GM18873 (cell line): ENCODE measurements around the gene AMPH.

ENCODE experiments used
- ATAC-seq: cut with Tn5 transposase; IDR thresholded peaks from one replicate; pipeline ENCODE4 v1.9.1; 2021; ENCODE audit warnings: mild to moderate bottlenecking, moderate library complexity, moderate number of reproducible peaks; ENCODE audit not compliant: unreplicated experiment, low FRiP score

Gene AMPH

DNA sequence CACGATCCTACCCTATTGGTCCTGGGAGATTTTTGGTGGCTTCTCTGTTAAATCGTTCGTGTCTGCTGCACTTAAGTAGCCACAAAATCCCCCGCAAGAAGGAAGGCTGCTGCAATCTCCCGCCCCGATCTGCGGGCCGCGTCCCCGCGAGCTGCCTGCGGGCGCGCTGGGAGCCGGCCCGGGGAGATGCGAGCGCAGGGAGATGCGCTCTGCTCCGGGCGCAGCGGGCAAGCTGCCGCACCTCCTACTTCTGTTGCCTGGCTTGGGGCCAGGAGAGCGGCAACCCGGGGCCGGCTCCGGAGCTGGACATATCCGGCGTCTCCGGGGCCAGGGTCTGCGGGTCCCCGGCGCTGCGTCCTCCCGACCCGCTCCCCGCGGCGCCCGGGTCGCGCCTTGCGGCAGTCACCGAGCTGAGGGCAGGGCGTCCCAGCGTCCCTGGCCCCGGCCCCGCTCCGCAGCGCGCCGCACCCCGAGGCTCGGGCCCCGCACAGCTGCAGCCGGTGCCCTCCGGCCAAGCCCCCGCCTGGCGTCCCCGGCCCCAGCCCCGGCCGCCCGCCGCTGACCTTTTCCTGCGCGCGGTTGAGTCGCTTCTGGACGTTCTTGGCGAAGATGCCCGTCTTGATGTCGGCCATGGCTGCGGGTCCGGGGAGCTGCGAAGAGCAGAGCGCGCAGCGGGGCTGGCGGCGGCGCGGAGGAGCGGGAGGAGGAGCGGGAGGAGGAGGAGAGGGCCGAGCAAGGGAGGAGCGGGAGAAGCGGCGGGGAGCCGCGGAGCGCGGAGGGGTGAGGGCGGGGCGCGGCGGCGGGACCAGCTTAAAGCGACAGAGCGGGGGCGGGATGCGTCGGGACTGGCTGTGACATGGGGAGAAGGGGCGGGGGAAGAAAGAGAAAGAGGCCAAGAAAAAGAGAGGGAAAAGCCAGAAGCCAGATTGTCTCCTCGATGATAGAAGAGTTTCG, at the start of gene AMPH:
Gene AMPH, minus strand, starts transcription at position 654 of the 954 bp plus-strand sequence. Its CDS starts 22 bp downstream, at position 632.
- ATAC-seq: no peak

DNA sequence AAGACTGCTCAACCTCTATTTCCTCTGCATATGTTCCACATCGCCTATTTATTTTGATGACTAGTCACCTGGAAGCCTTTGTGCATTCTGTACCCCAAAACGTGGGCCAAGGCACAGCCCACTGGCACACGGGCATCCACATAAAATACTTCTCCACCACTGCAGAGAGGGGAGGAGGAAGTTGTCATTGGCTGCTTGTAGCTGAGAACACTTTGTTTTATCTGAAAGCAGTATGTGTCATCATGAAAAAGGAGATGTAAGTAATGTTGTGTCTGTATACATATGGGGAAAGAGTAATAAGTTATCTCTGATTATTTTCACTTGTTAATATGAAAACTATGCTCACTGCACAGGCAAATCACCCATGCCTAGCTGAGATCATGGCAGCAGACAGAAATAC, 48.2 kb upstream of the AMPH start:
- no peak for ATAC-seq

DNA sequence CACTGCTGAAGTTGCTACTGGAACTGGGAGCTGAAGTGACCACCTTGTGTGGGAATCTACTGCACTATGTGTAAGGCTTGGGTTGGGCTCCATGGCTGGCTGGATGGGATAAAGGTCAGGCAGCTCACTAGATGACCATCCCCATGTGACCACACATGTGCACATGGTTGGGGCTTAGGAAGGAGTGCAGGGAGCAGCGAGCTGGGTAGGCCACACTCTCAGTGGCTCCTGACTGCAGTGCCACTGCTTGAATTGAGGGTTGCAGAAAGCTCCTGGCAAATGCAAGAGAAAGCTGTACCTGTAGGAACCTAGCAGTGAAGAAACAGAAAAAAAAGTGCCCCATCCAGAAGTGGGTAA, 47.5 kb upstream of the AMPH start:
- no peak for ATAC-seq

DNA sequence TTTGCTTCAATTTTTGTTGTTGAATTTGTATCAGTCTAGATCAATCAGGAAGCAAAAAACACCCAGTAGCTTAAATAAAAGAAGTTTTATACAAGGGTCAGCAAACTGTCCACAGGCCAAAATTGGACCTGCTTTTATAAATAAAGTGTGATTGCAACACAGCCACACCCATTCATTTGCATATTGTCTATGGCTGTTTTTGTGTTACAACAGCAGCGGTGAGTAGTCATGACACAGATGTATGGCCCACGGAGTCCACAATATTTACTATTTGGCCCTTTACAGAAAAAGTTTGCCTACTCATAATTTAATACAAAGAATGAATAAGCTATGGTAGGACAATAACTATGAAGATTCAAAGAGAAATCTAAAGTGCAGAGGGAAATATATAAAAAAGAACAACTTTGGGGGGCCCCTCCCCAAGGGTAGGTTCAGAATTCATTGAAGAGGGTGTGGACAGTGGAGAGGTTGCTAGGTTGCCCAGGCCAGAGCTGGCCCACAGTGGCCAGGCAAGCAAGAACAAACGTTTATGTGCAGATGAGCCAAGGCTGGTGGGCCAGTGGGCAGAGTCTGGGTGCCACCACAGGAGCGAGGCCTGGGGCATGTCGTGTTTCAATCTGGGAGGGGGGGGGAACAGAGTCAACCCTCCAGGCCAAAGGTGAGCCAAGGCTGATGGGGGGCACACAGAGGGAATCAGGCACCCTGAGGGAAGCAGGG, 47.0 kb upstream of the AMPH start:
- no peak for ATAC-seq

DNA sequence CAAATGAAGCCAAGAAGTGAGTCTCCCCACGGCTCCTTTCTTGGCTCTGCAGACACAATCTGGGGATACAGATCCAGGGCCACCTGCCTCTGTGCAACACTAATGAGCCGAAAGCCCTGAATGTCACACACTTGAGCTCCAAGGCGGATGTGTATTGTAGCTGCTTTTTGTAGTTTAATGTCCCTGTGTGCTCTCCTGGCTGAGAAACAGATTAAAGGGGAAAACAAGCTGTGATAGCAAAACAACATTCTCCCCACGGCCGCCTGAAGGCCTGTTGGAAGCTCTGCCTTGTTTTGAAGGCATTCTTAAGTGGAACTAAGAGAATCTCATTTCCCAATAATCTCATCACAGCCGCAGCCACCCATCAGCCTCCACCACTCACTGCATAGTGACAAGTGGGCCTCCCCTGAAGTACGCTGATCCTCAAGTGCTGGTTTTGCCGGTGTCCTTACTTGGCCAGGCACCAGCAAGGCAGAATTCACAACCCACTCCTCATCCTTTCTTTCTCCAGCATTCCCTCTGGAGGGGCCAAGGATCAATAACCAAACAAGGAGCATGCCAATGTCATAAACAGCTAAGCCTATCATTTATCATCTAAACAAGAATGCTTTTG, 44.4 kb upstream of the AMPH start:
- no peak for ATAC-seq

DNA sequence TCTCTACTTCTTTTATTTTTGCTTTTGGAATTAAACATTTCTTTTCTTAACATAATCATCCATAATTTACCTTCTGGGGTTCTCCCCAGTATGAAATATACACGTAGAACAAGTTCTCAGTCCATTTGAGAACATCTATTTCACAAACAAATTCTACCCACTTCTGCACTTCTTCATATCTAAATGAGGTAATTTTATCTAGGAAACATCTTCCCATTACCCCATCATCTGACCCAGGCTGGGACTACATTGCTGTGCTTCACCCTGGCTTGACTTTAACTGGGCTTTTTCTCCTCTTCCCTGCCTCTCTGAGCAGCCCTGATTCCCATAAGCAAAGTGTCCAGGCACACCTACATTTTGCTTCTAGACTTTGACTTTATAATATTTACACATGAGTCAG, 43.3 kb upstream of the AMPH start:
- ATAC-seq: no peak

DNA sequence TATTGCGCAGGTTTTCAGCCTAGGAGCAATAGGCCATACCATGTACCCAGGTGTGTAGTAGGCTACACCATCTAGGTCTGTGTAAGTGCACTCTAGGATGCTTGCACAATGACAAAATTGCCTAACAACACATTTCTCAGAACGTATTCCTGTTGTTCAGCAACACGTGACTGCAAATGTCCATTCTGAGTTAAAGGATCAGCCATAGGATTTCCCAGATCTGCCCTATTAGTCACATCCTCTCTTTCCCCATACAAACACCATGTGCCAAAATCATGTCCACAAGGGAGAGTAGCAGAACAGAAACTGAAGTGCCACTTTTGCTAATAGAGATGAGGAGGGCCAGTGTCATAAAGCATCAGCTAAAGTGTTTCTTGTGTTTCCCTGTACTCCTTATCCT, 42.6 kb upstream of the AMPH start:
- no peak for ATAC-seq

DNA sequence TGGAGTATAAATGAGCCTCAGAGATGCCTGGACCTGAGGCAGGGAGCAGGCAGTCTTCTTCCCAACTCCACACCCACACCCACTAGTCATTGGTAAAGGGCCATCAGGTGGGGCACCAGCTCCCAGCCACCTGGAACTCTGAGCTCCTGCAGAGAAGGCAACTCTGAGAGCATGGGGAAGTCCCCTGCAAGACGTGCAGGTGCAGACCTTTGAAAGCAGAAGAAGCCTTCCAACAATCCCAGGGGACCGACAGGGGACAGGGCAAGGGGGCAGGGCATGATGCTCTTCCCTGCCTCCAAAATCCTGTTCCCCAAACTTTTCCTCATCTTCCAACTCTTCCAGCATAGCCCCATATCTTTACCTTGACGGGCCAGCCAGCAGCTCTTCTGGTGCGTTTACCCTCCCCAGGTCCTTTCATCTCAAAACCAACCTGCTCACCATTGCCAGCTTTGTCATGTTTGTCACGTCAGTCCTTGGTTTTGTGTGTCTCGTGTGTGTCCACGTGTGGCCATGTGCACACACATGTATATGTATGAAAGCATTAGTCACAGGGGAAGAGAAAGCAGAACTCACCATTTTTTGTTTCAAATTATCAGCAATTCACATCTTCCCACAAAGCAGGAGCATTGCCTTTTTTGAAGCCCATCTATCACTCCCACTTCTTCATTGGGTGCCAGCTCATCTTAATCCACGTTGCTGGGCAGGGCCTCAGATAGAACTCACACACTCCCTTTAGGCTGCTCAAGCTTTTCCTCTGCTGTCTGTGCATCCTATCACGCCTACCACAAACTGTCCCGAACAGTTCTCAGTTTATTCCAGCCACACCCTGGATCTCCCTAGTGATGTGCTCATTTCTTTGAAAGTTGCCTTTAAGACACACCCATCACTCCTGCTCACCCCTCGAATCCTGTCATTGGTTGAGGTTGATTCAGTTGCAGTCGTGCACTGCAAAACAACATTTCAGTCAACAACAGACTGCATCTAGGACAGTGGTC, 41.0 kb upstream of the AMPH start:
- ATAC-seq: no peak

DNA sequence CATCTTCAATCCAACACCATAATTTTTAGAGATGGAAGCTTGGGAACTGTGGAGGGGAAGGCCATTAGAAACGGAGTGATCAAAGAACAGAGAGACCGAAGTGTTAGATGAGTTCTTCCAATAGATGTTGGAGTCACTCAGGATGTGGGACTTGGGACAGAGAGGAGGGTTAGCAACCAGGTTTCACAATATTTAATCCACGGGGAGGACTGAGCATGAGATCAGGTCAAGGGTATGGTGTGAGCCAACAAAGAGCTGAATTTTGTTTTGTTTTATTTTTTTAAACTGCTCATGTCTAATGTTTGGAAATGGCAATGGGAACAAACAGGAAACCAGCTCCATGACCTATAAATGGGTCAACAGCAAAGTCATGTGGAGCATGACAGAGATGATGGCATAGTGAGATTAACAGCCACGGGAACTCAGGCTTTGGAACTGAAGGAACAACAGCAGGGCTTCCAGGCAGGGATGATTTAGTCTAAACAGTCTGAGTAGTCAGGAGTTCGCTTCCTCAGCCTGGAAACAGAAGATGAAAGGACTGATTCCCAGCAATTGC, 38.9 kb upstream of the AMPH start:
- no peak for ATAC-seq

DNA sequence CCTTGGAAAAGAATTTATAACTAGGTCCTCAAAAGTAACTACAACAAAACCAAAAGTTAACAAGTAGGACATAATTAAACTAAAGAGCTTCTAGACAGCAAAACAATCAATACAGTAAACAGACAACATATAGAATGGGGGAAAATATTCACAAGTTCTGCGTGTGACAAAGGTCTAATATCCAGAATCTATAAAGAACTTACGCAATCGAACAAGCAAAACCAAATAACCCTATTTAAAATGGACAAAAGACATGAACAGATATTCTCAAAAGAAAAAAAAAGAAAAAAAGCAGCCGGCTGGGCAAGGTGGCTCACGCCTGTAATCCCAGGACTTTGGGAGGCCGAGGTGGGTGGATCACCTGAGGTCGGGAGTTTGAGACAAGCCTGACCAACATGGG, 33.8 kb upstream of the AMPH start:
- ATAC-seq: no peak

DNA sequence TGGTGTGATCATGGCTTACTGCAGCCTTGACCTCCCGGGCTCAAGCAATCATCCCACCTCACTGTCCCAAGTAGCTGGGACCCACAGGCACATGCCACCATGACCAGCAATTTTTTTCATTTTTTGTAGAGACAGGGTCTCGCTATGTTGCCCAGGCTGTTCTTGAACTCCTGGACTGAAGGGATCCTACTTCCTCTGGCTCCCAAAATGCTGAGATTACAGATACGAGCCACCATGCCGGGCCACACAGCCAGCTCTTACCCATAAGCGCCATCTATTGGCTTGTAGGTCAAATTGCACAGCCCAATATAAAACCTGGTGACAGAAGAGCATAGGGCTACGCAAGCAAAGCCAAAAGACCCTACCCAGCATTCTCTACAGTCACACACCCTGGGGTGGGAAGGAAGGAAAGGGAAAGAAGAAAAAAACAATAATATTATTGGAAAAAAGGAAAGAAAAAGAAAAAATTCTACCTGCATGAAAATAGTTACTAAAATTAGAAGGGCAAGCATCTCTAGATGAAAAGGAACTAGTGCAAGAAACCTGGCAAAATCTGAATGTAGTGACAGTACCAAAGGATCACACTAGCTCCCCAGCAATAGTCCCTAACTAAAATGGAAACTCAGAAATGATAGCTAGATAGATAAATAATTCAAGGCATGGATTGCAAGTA, 29.4 kb upstream of the AMPH start:
- ATAC-seq: no peak

DNA sequence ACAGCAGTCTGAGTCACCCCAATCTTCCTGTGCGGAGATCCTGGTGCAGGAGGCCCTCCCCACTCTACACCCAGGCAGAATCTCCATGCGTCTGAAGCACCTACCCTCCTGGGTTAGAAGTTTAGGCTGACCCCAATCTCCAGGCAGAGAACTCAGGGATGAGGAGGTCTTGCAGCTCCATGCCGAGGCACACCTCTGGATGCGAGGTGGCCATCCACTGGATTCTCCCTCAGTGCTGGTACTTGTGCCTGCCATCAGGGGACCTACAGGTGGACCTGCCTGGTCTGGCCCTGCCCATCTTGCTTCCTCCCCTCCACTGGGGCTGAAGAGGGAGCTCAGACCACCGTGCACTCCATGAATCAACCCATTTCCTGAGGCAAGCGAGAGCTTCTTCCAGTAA, 28.8 kb upstream of the AMPH start:
- no peak for ATAC-seq

DNA sequence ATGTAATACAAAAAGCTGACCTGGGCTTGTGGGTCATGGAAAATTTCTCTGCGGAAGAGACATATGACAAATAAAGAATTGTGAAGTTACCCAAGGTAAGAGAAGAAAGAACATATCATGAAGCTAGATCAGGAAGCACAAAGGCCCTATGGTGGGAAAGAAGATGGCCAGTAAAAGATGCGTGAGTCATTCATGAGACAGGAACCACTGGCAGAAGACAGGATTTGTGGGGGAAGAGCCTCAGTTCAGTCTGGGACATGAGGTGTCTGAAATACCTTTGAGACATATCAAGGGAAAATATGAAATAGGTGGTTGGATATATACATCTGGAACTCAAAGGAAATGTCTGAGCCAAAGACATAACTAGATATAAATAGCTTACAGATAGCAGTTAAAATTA, 27.7 kb upstream of the AMPH start:
- no peak for ATAC-seq

DNA sequence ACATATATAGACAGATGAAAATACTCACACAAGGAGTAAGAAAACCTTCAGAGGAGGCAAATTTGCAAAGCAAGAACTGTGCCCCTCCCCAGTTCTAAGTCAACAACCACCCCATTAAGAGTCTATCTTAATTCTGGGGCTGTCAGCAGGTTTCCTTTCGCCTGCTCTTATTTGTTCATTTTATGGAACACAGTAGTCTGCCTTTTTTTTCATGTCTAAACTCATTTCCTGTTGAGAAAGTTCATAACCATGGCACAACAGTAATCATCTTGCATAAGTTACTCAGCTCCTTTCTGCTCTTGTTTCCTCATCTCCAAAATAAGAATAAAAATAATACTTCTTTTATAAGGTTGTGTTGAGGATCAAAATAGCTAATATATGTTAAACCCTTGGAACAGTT, 25.8 kb upstream of the AMPH start:
- ATAC-seq: no peak

DNA sequence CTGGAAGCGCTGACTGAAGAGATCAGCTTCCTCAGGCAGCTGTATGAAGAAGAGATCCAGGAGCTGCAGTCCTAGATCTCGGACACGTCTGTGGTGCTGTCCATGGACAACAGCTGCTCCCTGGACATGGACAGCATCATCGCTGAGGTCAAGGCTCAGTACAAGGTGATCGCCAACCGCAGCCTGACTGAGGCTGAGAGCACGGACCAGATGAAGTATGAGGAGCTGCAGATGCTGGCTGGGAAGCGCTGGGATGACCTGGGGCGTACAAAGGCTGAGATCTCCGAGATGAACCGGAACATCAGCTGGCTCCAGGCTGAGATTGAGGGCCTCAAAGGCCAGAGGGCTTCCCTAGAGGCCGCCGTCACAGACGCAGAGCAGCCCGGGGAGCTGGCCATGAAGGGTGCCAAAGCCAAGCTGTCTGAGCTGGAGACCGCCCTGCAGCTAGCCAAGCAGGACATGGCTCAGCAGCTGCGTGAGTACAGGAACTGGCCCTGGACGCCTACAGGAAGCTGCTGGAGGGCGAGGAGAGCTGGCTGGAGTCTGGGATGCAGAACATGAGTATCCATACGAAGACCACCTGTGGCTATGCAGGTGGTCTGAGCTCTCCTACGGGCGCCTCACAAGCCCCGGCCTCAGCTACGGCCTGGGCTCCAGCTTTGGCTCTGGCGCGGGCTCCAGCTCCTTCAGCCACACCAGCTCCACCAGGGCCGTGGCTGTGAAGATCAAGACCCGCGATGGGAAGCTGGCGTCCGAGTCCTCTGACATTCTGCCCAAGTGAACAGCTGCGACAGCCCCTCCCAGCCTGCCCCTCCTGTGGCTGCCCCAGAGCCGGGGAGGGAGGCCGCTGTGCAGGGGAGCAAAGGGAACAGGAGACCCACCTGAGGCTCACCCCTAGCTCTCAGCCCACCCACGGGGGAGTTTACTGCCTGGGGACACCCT, 24.9 kb upstream of the AMPH start:
- ATAC-seq: no peak

DNA sequence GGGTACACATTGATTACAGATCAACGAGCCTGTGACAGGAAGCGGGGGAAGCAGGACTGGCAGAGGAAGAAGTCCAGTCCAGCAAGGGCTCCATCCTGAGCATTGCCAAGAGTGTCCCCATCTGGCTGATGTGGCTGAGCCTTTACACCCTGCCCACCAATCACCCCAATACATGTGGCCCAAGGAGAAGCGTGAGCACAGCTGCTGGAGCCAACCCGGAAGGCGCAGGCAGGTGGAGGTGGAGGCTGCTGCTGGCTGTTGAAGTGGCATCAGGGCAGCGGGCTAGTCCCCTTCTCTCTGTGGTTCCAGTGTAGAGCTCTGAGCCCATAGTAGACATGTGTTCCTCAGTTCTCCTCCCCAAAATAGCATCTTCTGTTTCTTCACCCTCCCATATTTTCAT, 6.8 kb upstream of the AMPH start:
- ATAC-seq: no peak

DNA sequence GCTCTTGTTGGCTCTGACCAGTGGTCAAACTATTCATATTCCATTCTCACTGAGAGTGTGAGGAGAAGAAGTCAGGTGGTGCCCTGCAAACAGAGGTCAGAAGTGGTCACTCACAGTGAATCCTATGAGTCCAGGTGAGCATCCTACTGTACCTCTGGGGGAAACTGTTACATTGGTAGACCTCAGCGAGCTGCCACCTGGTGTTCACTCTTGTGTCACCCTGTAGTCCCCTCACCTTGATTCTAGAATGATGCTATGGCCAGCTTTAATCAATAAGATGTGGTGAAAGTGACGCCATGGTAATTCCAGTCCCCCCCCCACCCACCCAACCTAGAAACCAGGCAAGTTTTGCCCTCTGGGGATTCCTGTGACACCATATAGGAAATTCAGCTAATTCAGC, 1.2 kb upstream of the AMPH start:
- no peak for ATAC-seq
